Tibial nerve (tissue), 4 donors: Measurements from ENCODE around the gene SNAP47. TPM values are rescaled to one million over a fixed set of nuclear protein-coding genes. Genes with fewer than 3 reads are reported as not detected.

Experiments used
- DNase-seq, 2 donors: peaks; one replicate each; pipeline ENCODE4 v3.0.0-alpha.2; 2019; ENCODE audit warnings: low spot score in 2 of 2
- H3K27ac ChIP-seq, 4 donors: fragments of 200-600 bp; sonication (generic) in 3 of 4; one replicate each; pipeline ENCODE4 v1.5.1; 2017 to 2019; ENCODE audit warnings: mild to moderate bottlenecking in 1 of 4
- H3K27me3 ChIP-seq, 2 donors: fragments of 200-600 bp; sonication (generic) in 1 of 2; one replicate each; pipeline versions ENCODE4 v1.5.1 to v1.6.0; 2017 to 2019
- H3K36me3 ChIP-seq, 3 donors: fragments of 200-600 bp; sonication (generic); one replicate each; pipeline ENCODE4 v1.5.1; 2018 to 2019
- H3K4me1 ChIP-seq, 4 donors: fragments of 200-600 bp; sonication (generic) in 3 of 4; one replicate each; pipeline ENCODE4 v1.5.1; 2017 to 2019
- H3K4me3 ChIP-seq, 4 donors: fragments of 200-600 bp; sonication (generic) in 3 of 4; one replicate each; pipeline ENCODE4 v1.5.1; 2017 to 2019; ENCODE audit warnings: mild to moderate bottlenecking in 1 of 4, moderate library complexity in 1 of 4
- H3K9me3 ChIP-seq, 4 donors: fragments of 200-600 bp; sonication (generic) in 3 of 4; one replicate each; pipeline ENCODE4 v1.5.1; 2017 to 2019
- EP300 ChIP-seq, 2 donors: sonication (generic); formaldehyde crosslinking; IDR thresholded peaks; one replicate each; pipeline ENCODE4 v1.6.1; 2017; ENCODE audit warnings: antibody characterized with exemption in 2 of 2, mild to moderate bottlenecking in 1 of 2
- POLR2A ChIP-seq, 2 donors: fragments of 450-650 bp; IDR thresholded peaks; one replicate each; pipeline ENCODE4 v1.6.1; 2017; ENCODE audit warnings: antibody characterized with exemption in 2 of 2, mild to moderate bottlenecking in 2 of 2, moderate library complexity in 2 of 2
- WGBS, 2 donors: methylation state at CpG; one replicate each; pipeline ENCODE4 v1.1.5; 2018; 5-methylcytosine and 5-hydroxymethylcytosine counted together
- total RNA-seq, 4 donors: library from RNA; depleted of rRNA; stranded (reverse); fragments of >200 nt; gene quantifications; one replicate each; pipeline ENCODE4 v1.1.0, GENCODE V29; 2016
- TF ChIP-seq, protein P1 (sequence below), 5 experiments: fragments of 200-600 bp in 3 of 5; fragments of 450-650 bp in 2 of 5; sonication (generic) in 3 of 5; IDR thresholded peaks; one replicate each; pipeline ENCODE4 v1.5.1; 2016 to 2019; ENCODE audit warnings: antibody characterized with exemption in 5 of 5, mild to moderate bottlenecking in 3 of 5, moderate library complexity in 2 of 5

Gene SNAP47
- total RNA-seq, 4 donors from 2014 or later, result 49.4 to 69.9 (median 62.8) TPM

DNA sequence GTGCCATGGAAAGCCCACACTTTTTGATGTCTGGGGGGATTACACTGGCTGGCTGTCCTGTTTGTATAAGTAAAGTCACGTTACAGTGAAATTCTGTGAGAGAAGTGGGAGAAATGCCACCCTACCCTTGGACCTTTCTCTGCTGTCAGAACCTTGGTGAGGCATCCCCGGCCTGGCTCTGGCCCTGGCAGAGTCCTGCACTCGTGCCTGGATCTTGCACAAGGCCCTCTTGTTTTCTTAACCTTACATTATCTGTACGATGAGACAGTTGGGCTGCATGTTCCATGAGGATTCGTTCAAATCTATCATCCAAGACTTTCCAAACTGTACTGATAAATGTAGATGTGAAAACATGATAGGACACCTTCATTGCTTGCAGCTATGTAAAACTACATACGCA is 11.4 kb downstream of the SNAP47 start:
- no peak for DNase-seq

DNA sequence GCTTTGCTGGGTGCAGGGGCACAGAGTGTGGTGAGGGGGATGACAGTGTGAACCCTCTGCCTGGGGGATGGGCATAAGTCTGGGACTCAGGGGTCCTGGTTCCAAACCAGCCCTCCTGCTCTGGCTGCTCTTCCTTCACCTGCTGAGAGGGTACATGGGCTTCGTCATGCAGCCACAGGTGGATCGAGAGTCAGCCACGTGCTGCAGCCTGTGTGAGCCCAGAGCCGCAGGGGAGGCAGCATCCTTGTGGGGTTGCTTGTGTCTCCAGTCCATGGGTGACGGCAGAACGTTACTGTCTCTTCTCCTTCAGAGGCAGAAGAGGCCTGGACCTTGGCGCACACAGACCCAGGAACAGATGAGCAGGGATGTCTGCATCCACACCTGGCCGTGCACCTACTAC is 12.1 kb downstream of the SNAP47 start:
- TF ChIP-seq EP300 (IDR thresholded peaks at IDR 0.05), result no peak
- TF ChIP-seq, protein P1, sequence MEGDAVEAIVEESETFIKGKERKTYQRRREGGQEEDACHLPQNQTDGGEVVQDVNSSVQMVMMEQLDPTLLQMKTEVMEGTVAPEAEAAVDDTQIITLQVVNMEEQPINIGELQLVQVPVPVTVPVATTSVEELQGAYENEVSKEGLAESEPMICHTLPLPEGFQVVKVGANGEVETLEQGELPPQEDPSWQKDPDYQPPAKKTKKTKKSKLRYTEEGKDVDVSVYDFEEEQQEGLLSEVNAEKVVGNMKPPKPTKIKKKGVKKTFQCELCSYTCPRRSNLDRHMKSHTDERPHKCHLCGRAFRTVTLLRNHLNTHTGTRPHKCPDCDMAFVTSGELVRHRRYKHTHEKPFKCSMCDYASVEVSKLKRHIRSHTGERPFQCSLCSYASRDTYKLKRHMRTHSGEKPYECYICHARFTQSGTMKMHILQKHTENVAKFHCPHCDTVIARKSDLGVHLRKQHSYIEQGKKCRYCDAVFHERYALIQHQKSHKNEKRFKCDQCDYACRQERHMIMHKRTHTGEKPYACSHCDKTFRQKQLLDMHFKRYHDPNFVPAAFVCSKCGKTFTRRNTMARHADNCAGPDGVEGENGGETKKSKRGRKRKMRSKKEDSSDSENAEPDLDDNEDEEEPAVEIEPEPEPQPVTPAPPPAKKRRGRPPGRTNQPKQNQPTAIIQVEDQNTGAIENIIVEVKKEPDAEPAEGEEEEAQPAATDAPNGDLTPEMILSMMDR (IDR thresholded peaks at IDR 0.05), result no peak
- no peak for TF ChIP-seq POLR2A (IDR thresholded peaks at IDR 0.05)
- Histone ChIP-seq H3K4me1 (peaks cover 0 to 9% (median 1%) of the 10 kb centered on the region in 4 donors), H3K9me3 (no peaks in the 10 kb centered on the region), H3K27ac (no peak overlapping the region), H3K36me3 (peaks cover 0 to 57% (median 0%) of the 10 kb centered on the region in 3 donors), H3K27me3 (no peaks in the 10 kb centered on the region), H3K4me3 (no peak overlapping the region)
- DNase-seq, result no peak
- WGBS, 2 donors, result 77 to 97% methylated on average over 5 to 8 of the region's 8 CpGs

More for the DNA sequence above, 11.4 kb downstream of the SNAP47 start:
- peaks cover 0 to 12% (median 1%) of the 10 kb centered on the region in 4 donors for H3K4me1 ChIP-seq
- H3K27me3 ChIP-seq, result no peaks in the 10 kb centered on the region
- TF ChIP-seq POLR2A (IDR thresholded peaks at IDR 0.05) (no peak), EP300 (IDR thresholded peaks at IDR 0.05) (no peak)
- TF ChIP-seq, protein P1 (IDR thresholded peaks at IDR 0.05), result no peak
- 77 to 79% methylated on average over 6 of the region's 6 CpGs for WGBS, 2 donors
- H3K4me3 ChIP-seq, result no peak overlapping the region
- no peak overlapping the region for H3K27ac ChIP-seq
- H3K36me3 ChIP-seq, result peaks cover 0 to 57% (median 0%) of the 10 kb centered on the region in 3 donors
- H3K9me3 ChIP-seq, result no peaks in the 10 kb centered on the region

DNA sequence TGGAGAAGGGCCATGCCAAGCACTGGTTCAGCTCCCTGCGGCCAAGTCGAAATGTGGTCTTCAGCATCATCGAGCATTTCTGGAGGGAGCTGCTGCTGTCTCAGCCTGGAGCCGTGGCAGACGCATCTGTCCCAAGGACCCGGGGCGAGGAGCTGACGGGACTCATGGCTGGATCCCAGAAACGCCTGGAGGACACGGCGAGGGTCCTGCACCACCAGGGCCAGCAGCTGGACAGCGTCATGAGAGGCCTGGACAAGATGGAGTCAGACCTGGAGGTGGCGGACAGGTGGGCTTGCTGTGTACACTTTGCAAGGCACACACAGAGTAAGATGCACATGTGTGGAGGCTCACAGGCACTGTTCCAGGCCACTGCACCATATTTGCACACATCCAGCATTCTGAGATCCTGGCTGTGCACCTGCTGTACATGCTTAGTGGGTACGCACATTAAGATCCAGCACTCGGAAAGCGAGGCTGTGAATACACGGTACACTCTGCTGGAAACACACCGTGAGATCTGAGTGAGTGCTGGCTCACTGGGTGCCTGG is 12.8 kb downstream of the SNAP47 start:
- TF ChIP-seq EP300 (IDR thresholded peaks at IDR 0.05) (no peak), POLR2A (IDR thresholded peaks at IDR 0.05) (no peak)
- TF ChIP-seq, protein P1 (IDR thresholded peaks at IDR 0.05), result no peak

DNA sequence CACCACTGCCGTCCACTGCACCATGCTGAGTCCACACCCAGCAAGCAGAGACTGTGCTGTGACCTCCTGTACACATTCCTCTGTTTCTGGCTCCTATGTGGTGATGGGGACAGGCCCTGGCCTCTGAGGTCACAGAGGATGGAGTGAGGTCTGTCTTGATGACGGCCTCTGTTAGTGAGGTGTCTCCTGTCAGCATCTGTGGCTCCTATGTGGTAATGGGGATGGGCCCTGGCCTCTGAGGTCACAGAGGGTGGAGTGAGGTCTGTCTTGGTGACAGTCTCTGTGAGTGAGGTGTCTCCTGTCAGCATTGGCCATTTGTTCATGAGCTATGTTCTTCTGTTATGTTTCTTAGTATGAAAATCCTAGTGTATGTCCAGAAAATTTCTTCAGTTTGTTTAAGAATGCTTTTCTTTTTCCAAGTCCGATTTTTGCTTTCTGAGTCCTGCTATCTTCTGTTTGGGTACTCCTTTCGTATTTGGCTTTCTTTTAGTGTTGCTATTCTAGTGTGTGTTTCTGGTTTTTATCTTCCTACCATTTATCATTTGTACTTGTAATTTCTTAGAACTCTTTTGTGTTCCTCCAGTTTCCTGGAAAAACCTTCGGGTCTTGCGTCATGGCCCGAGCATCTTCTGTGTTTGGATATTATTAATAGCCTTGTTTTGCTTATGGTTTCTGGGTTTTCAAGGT is 13.4 kb downstream of the SNAP47 start:
- peaks cover 0 to 9% (median 4%) of the 10 kb centered on the region in 4 donors for H3K4me1 ChIP-seq
- no peak overlapping the region for H3K4me3 ChIP-seq

More for the DNA sequence above, 12.8 kb downstream of the SNAP47 start:
- H3K36me3 ChIP-seq, result peaks cover 0 to 52% (median 0%) of the 10 kb centered on the region in 3 donors
- no peak for DNase-seq
- H3K27me3 ChIP-seq, result no peaks in the 10 kb centered on the region
- H3K4me1 ChIP-seq, result peaks cover 0 to 4% (median 1%) of the 10 kb centered on the region in 4 donors
- 91 to 94% methylated on average over 18 of the region's 18 CpGs for WGBS, 2 donors
- no peaks in the 10 kb centered on the region for H3K9me3 ChIP-seq
- H3K27ac ChIP-seq, result peak overlapping the region in 3 of 4 donors; percentile 3 to 65 (median 19)
- no peak overlapping the region for H3K4me3 ChIP-seq

More for the DNA sequence above, 13.4 kb downstream of the SNAP47 start:
- H3K27me3 ChIP-seq, result no peaks in the 10 kb centered on the region
- no peak for DNase-seq
- TF ChIP-seq POLR2A (IDR thresholded peaks at IDR 0.05), result no peak
- TF ChIP-seq, protein P1 (IDR thresholded peaks at IDR 0.05), result no peak
- TF ChIP-seq EP300 (IDR thresholded peaks at IDR 0.05), result no peak
- H3K36me3 ChIP-seq, result peaks cover 0 to 48% (median 0%) of the 10 kb centered on the region in 3 donors
- 70 to 78% methylated on average over 7 of the region's 7 CpGs for WGBS, 2 donors
- H3K27ac ChIP-seq, result peak overlapping the region in 3 of 4 donors; percentile 19 to 85 (median 65)
- H3K9me3 ChIP-seq, result no peaks in the 10 kb centered on the region
